ENCODE results near the gene ALK. TPM values are rescaled to one million over a fixed set of nuclear protein-coding genes. Genes with fewer than 3 reads are reported as not detected.

Gene ALK
- total RNA-seq, 4 donors from 2014 or later: 0.88 to 1.3 (median 1.3) TPM; not detected in 1

DNA sequence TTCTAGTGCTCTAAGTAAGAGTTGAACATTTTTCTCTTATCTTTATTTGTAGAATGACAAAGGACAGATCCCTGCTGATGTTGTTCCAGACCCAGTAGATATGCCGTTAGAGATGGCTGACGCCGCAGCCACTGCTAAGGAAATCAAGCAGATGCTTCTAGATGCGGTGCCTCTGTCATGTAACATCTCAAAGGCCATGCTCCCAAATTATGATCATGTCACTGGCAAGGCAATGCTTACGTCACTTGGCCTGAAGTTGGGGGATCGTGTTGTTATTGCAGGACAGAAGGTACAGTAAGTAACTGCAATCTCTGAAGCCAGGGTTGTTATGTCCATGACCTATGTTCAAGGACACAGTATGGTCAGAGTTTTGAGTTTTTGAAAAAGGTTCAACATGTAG is 777.7 kb downstream of the ALK start:
- TF ChIP-seq POLR2A (IDR thresholded peaks at IDR 0.05) (no peak), CTCF (IDR thresholded peaks at IDR 0.05) (no peak)
- Histone ChIP-seq H3K27me3 (no peaks in the 10 kb centered on the region), H3K4me1 (no peaks in the 10 kb centered on the region), H3K4me3 (no peak overlapping the region), H3K27ac (no peak overlapping the region), H3K36me3 (peaks cover 0 to 16% (median 0%) of the 10 kb centered on the region in 3 donors), H3K9me3 (no peaks in the 10 kb centered on the region)
- no peak for DNase-seq

Small RNA genes within 50 kb of the gene (small RNA-seq; reads per million reads assigned to genes)
- 0 reads per million in 2 donors for gene RN7SL516P

Other genes with a start within 250 kb of the ALK start
- gene YPEL5, start 225.4 kb upstream of the ALK start, total RNA-seq: 10 to 100 TPM; 39.8 to 75.1 (median 59.0) TPM

Measured in Peyer's patch (tissue), 4 donors.